ENCODE results near the gene GABRD. TPM values are rescaled to one million over a fixed set of nuclear protein-coding genes. Genes with fewer than 3 reads are reported as not detected.
A peak's percentile ranks its signal among the peaks of the same experiment; 100 is the strongest.

The GABRD gene
- total RNA-seq: 0.41 TPM
- long read RNA-seq: 0 reads

DNA sequence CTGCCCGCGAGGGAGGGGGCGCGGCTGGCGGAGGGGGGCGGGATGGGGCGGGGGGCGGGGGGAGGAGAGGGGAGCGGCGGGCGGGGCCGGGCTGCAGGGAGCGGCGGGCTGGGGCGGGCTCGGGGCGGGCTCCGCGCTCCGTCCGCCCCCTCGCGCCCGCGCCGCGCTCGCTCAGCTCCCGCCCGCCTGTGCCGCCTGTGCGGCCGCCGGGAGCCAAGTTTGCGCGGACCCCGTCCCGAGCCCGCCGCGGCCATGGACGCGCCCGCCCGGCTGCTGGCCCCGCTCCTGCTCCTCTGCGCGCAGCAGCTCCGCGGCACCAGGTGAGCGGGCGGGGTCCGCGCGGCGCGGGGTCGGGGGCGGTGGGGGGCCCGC, at the start of gene GABRD:
Gene GABRD, plus strand, starts transcription at position 174 of the 372 bp plus-strand sequence. Its CDS starts 79 bp downstream, at position 253.
- H3K27ac ChIP-seq (replicated peaks): no peak within 1 kb of the TSS
- intact Hi-C loops (cut with micrococcal nuclease): no loop called here

DNA sequence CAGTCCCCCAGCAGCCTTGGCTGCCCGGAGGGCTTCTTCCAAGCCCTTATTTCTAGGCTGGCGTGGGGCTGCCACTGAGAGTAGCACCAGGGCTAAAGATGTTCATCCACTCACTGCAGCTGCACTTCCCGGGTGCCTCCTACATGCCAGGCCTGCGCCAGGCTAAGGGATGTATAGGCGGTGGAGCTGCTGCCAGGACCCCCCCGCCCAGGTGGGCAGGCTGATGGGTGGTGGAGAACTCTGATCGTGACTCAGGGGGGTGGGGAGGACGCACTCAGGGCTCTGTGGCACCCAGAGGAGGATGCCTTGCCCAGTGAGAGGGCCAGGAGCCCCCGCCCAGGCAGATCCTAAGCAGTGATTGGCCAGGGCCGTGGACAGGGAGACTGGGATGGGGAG, 49.6 kb upstream of the GABRD start:
- Histone ChIP-seq H3K4me3 (no peak overlapping the region), H3K27ac (replicated peaks) (no peak overlapping the region), H3K4me1 (no peaks in the 10 kb centered on the region), H3K36me3 (no peaks in the 10 kb centered on the region), H3K27me3 (ENCODE audit: low read depth) (peaks cover 76% of the 10 kb centered on the region), H3K9me3 (replicated peaks) (no peaks in the 10 kb centered on the region)
- TF ChIP-seq, protein P1, sequence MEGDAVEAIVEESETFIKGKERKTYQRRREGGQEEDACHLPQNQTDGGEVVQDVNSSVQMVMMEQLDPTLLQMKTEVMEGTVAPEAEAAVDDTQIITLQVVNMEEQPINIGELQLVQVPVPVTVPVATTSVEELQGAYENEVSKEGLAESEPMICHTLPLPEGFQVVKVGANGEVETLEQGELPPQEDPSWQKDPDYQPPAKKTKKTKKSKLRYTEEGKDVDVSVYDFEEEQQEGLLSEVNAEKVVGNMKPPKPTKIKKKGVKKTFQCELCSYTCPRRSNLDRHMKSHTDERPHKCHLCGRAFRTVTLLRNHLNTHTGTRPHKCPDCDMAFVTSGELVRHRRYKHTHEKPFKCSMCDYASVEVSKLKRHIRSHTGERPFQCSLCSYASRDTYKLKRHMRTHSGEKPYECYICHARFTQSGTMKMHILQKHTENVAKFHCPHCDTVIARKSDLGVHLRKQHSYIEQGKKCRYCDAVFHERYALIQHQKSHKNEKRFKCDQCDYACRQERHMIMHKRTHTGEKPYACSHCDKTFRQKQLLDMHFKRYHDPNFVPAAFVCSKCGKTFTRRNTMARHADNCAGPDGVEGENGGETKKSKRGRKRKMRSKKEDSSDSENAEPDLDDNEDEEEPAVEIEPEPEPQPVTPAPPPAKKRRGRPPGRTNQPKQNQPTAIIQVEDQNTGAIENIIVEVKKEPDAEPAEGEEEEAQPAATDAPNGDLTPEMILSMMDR (IDR thresholded peaks at IDR 0.05; ENCODE audit: borderline replicate concordance): no peak
- intact Hi-C loops (cut with micrococcal nuclease): no loop called here
- DNase-seq: no peak

More for the DNA sequence above, at the start of gene GABRD:
- Histone ChIP-seq H3K4me1 (peaks cover 13% of the 10 kb centered on the region), H3K36me3 (no peaks in the 10 kb centered on the region), H3K27me3 (ENCODE audit: low read depth) (peaks cover 95% of the 10 kb centered on the region), H3K4me3 (peak within 1 kb of the TSS; percentile 55), H3K9me3 (replicated peaks) (no peaks in the 10 kb centered on the region)
- DNase-seq: no peak
- TF ChIP-seq, protein P1 (IDR thresholded peaks at IDR 0.05; ENCODE audit: borderline replicate concordance): no peak

DNA sequence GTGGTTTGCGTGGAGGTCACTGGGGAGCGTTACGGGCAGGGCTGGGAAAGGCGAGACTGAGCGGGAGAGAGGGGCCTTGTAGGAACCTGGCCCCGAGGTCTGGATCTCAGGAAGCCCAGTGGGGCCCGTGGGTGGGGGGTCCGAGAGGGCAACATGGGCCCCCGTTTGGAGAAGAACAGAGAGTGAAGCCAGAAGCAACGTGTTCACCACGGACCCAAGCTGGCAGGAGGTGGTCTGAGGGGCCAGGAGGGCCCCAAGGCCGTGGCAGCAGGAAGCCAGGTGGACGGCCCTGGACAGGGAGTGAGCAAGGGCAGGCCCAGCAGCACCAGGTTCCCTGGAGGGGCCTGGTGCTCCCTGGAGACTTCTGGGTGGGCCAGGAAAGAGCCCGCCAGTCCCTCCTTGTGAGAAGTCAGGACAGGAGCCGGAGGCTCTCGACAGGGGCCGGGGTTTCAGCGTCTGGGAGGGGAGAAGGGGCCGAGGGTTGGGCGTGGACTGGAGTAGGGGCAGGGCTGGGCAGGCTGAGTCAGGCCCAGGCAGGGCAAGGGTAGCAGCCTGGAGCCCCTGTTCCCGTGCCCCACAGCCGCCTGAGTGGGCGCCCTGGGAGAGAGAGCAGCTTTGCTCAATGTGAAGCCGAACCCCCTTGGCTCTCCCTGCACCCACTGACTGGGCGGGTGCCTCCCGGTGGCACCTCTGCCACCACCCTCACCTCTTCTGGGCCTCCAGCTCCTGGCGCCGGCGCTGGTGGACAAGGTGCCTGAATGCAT, 49.0 kb upstream of the GABRD start:
- intact Hi-C loops (cut with micrococcal nuclease): no loop called here

DNA sequence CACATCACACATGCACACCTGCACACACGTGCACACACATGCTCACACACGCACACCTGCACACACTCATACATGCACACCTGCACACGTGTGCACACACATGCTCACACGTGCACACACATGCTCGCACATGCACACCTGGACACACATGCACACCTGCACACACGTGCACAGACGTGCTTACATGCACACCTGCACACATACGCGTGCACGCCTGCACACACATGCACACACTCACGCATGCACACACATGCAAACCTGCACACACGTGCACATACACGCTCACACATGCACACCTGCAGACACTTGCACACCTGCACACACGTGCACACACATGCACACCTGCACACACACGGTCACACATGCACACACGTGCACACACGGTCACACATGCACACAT, 48.1 kb upstream of the GABRD start:
- intact Hi-C loops (cut with micrococcal nuclease): no loop called here
- no peak overlapping the region for H3K27ac ChIP-seq (replicated peaks)
- TF ChIP-seq, protein P1 (IDR thresholded peaks at IDR 0.05; ENCODE audit: borderline replicate concordance): no peak
- no peak overlapping the region for H3K4me3 ChIP-seq
- H3K4me1 ChIP-seq: no peaks in the 10 kb centered on the region
- H3K9me3 ChIP-seq (replicated peaks): no peaks in the 10 kb centered on the region
- H3K36me3 ChIP-seq: no peaks in the 10 kb centered on the region
- peaks cover 76% of the 10 kb centered on the region for H3K27me3 ChIP-seq (ENCODE audit: low read depth)
- no peak for DNase-seq

More for the DNA sequence above, 49.0 kb upstream of the GABRD start:
- Histone ChIP-seq H3K9me3 (replicated peaks) (no peaks in the 10 kb centered on the region), H3K4me1 (no peaks in the 10 kb centered on the region), H3K27ac (replicated peaks) (no peak overlapping the region), H3K27me3 (ENCODE audit: low read depth) (peaks cover 76% of the 10 kb centered on the region), H3K36me3 (no peaks in the 10 kb centered on the region), H3K4me3 (no peak overlapping the region)
- TF ChIP-seq, protein P1 (IDR thresholded peaks at IDR 0.05; ENCODE audit: borderline replicate concordance): no peak
- DNase-seq: no peak

GRCh38 chr1:1971688-1972087, 47.5 kb upstream of the GABRD start:
- Histone ChIP-seq H3K4me3 (no peak overlapping the region), H3K9me3 (replicated peaks) (no peaks in the 10 kb centered on the region), H3K4me1 (no peaks in the 10 kb centered on the region), H3K27me3 (ENCODE audit: low read depth) (peaks cover 75% of the 10 kb centered on the region), H3K36me3 (no peaks in the 10 kb centered on the region), H3K27ac (replicated peaks) (no peak overlapping the region)
- intact Hi-C loops (cut with micrococcal nuclease): no loop called here
- no peak for DNase-seq
- TF ChIP-seq, protein P1 (IDR thresholded peaks at IDR 0.05; ENCODE audit: borderline replicate concordance): no peak

Data from left ventricle myocardium inferior (tissue), 1 donor.